Tibial nerve (tissue), 4 donors: ENCODE data around the gene ACER2.

Experiments
- CTCF ChIP-seq, 5 experiments: fragments of 200-600 bp in 3 of 5; fragments of 450-650 bp in 2 of 5; sonication (generic) in 3 of 5; IDR thresholded peaks; one replicate each; pipeline ENCODE4 v1.5.1; 2016 to 2019; ENCODE audit warnings: antibody characterized with exemption in 5 of 5, mild to moderate bottlenecking in 3 of 5, moderate library complexity in 2 of 5
- EP300 ChIP-seq, 2 donors: sonication (generic); formaldehyde crosslinking; IDR thresholded peaks; one replicate each; pipeline ENCODE4 v1.6.1; 2017; ENCODE audit warnings: antibody characterized with exemption in 2 of 2, mild to moderate bottlenecking in 1 of 2
- POLR2A ChIP-seq, 2 donors: fragments of 450-650 bp; IDR thresholded peaks; one replicate each; pipeline ENCODE4 v1.6.1; 2017; ENCODE audit warnings: antibody characterized with exemption in 2 of 2, mild to moderate bottlenecking in 2 of 2, moderate library complexity in 2 of 2

- TF ChIP-seq CTCF (IDR thresholded peaks at IDR 0.05): no peak
- no peak for TF ChIP-seq EP300 (IDR thresholded peaks at IDR 0.05)
- no peak for TF ChIP-seq POLR2A (IDR thresholded peaks at IDR 0.05)
Observed at GRCh38 chr9:19408316-19408692, 505 bp upstream of the ACER2 start.
